Dedifferentiated amniotic fluid mesenchymal stem cell (primary cell): Measurements from ENCODE around the gene SFRP2.

Source experiments
- DNase-seq: peaks from one replicate; pipeline ENCODE4 v3.0.0-alpha.2; 2016; ENCODE audit errors: extremely low spot score

The SFRP2 gene

DNA sequence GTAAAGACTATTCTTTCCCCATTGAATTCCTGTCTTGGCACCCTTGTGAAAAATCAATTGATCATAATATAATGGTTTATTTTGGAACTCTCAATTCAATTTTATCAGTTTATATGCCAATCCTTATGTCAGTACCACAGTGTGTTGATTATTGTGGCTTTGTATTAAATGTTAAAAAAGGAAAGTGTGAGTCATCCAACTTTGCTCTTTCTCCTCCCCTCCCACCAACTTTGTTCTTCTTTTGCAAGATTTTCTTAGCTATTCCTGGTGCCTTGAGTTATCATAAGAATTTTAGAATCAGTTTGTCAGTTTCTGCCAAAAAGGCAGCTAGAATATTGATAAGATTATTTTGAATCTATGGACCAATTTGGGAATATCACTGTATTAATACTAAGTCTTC is 17.8 kb downstream of the SFRP2 start:
- DNase-seq, result no peak

DNA sequence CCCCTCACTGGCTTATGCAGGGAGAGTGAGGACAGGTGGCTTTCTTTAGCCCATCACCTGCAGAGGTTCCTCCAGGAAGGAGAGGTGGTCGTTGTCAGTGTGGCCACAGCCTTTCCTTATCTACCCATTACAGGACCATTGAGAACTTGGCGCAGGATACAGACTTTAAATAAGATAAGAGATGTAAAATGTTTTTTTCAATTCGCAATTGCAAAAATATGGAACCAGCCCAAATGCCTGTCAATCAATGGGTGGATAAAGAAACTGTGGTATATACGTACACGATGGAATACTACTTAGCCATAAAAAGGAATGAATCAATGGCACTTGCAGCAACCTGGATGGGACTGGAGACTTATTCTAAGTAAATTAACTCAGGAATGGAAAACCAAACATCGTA is 22.1 kb downstream of the SFRP2 start:
- DNase-seq, result no peak

DNA sequence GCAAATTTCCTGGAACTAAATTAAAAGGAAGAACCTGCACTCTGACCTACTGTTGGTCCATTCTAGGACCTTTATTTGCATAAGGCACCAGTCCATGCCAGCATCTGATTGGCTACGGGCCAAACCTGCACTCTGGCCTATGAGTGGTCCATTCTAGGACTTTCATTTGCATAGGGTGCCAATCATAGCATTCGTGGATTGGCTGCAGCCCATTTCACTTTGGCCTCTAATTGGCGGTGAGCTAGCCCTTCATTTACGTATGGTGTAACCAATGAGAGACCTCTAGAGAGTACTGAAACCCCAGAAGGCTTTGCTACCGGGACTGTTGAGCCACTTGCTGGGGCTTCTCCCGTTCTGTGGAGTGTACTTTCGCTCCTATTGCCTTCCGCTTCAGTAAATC is 23.0 kb downstream of the SFRP2 start:
- DNase-seq, result no peak

DNA sequence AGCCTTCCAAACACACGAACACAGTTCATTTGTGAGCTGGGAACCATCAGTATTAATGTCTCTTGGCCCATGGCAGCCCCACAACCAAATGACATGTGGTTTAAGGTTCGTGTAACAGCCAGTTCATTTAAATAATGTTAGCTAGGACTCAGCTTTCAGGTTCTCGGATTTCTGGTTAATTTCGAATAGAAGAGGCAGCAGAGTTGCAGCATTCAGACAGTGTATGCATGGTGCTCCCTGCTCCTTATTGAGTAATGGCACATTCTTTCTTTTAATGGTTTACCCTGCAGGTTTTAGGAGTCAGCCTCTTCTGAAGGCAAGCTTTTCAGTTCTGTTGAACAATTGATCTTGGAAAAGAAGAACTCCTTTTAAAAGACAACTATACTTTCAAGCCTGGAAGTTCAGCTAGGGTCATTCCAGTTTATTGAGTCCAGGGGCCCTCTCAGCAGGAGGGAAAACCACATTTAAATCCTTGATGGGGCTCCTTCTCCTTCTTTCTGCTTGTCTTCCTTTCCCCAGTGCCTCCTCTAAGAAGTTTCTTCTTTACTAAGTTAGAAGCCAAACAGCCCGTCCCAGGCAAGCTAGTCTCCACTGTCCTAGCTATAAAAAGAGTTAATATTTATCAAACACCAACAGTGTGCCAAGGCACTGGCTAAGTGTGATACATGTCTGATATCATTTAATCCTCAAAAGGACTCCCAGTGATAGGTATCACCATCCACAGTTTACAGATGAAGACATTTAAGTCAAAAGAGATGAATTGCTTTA is 24.1 kb downstream of the SFRP2 start:
- DNase-seq, result peak; percentile 39

DNA sequence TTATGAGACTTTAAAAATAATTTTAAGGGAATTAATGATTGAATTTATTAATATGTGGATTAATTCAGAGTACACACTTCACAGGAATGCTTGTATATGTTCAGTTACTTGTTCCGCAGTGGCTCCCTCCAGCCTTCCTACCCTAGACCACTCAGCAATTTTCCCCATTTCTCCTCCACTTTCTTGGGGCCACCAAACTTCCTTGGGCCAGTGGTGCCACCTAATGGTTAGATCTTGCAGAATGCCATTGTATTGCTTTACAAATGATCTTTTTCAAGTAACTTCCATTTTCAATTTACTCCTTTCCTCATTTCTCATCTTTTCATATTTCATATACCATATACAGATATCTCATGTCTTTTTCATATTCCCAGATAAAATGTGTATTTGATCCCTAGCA is 25.5 kb downstream of the SFRP2 start:
- no peak for DNase-seq

DNA sequence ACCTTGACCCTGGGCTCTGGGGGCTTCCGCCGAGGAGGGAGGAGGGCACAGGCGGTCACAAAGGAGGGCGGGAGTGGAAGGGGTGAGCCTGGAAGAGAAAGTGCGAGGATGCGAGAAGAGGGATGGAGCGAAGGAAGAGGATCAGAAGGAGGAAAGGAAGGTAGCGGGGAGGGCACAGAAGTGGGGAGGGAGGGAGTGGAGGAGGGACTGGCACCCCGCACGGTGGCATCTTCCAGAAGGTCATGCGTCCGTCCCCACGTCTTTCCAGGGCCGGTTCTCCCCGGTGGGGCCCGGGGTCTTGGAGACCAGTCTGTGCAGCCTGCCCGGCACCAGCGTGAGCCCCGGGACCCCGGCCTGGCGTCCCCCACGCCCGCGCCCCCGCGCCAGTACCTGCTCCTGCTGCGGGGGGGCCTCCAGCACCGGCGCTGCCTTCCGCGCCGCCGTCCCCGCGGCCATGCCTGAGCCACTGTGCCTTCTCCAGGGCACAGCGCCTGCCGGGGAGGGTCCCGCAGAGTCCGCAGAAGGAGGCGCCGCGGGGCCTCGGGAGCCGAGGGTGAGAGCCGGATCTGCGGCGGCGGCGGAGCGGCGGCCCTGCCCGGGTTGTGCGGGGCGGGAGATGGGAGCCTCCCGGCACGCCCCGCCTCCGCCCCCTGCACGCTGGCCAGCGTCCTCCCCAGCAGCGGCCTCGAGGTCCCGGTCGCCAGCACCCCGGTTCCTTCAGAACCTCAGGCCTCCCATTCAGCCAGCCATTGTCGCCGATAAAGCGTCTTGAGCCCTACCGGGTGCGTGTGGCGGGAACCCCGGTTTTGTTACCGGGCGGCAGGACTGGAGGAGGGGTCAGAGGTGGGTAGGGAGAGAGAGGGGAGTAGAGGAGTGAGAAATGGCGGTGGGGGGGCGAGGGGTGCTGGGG is 29.2 kb downstream of the SFRP2 start, which contains the start of gene RNF175:
Gene RNF175, minus strand, starts transcription at position 618 of the 910 bp plus-strand sequence. Its CDS starts 162 bp downstream, at position 456.
- DNase-seq, result no peak

- DNase-seq, result no peak
These were observed 30.0 kb downstream of the SFRP2 start for GRCh38 chr4:153758688-153759406.

- DNase-seq, result no peak
These were observed 30.7 kb downstream of the SFRP2 start for GRCh38 chr4:153758136-153758535.

- DNase-seq, result no peak
These were observed 31.5 kb downstream of the SFRP2 start for GRCh38 chr4:153757407-153757806.

DNA sequence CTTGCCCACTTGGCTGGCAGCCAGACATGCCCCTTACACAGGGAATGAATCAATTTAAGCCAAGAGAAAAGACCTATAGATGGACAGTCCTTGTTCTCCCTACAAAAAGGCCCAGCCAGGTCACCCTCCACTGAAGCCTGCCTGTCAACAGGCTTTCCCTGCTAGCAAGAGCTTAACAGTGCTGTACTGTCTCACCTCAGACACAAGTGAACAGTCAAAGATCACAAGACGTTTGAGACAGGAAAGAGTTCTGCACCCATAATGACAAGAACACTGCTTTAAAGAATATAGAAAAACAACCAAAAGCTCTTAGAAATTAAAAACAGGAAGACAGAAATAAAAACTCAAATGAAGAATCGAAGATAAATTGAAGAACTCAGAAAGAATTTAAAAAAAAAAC is 33.7 kb downstream of the SFRP2 start:
- DNase-seq, result no peak

DNA sequence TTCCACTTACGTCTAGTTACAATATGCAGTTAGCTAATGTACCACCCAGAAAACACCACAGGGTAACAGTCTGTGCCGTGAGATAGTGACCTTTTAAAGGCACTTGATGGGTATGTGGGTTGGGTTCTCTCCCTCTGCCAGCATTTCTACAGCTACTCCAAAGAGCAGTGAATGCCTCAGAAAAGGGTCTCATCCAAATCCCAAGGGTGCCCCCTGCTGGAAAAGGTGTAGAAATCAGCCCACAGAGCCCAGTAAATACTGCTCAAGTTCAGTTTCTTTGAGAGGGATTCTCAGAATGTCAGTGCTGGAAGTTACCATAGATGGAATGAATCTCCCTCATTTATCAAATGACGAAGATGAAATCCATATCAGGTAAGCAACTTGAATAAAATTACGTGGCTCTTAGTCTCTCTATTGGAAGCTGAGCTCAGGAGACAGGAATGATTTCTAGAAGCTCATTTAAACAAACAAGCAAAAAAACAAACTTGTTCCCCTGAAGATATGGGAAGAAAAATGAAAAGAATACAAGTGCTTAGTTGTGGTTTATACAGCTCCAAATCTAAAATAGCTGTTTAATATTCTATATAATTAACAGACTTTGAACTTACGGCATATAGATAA is 38.6 kb downstream of the SFRP2 start:
- DNase-seq, result peak; percentile 87

GRCh38 chr4:153748378-153748777 is 40.5 kb downstream of the SFRP2 start:
- peak; percentile 71 for DNase-seq

DNA sequence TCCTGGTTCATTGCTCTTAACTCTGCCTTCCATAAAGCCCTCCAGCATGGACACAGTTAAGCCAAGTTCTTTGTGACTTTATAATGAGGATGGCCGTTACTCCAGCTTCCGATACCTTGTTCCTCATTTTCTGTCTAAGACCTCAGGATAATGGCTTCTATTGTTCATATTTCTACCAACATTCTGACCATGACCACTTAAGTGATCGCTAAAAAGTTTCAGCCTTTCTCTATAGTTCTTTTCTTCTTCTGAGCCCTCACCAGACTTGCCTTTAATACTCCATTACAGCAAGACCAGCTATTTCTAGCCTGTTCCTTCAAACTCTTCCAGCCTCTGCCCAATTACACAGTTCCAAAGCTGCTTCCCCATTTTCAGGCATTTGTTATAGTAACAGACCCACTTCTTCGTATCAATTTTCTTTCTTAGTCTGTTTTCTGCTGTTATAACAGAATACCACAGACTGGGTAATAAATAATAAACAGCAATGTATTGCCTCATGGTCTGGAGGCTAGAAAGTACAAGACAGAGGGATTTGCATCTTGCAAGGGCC is 41.4 kb downstream of the SFRP2 start:
- no peak for DNase-seq

DNA sequence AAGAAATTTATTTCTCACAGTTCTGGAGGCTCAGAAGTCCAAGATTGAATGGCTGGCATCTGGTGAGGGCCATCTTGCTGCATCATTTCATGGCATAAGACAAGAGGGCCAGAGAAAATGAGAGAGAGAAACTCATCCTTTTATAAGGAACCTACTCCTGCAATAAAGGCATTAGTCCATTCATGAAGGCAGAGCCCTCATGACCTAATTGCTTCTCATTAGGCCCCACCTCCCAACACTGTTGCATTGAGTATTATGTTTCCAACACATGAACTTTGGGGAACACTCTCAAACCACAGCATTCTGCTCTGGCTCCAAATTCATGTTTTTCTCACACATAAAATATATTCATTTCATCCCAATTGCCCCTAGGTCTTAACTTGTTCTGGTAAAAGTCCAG is 43.2 kb downstream of the SFRP2 start:
- DNase-seq, result no peak

- DNase-seq, result no peak
These were observed 47.3 kb downstream of the SFRP2 start for GRCh38 chr4:153741541-153741940.

DNA sequence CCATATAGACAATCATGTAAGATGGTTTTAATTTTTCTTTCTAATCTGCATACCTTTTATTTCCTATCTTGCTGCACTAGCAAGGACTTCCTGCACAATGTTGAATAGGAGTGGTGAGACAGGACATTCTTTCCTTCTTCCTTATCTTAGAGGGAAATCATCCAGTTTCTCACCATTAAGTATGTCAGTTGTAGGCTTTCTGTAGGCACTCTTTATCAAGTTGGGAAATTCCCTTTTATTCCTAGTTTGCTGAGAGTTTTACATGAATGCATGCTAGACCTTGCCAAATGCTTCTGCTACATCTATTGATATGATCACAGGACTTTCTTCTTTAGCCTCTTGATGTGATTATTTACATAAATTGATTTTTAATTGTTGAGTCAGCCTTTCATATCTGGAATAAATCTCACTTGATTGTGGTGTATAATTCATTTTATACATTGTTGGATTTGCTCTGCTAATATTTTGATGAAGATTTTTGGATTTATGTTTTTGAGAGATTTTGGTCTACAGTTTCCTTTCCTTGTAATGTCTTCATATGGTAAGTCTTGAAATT is 52.9 kb downstream of the SFRP2 start:
- no peak for DNase-seq

DNA sequence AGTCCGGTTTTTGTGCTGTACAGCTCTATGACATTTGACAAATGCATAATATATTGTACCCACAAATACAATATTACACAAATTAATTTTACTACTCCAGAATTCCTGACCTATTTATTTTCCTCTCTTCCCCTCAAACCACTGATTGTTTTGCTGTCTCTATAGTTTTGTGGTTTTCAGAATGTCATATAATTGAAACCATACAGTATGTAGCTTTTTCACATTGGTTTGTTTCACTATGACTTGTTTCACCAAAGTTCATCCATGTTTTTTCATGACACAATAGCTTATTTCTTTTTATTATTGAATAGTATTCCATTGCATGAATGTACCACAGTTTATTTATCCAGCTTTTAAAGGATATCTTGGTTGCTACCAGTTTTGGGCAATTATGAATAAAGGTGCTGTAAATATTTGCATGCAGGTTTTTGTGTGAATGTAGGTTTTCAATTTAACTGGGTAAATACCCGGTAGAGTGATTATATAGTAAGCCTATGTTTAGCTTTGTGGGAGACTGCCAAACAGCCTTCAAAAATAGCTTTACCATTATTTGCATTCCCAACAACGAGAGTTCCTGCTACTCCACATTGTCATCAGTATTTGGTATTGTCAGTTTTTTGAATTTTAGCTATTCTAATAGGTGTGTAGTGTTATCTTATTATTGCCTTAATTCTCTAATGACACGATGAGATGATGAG is 55.0 kb downstream of the SFRP2 start:
- DNase-seq, result no peak

DNA sequence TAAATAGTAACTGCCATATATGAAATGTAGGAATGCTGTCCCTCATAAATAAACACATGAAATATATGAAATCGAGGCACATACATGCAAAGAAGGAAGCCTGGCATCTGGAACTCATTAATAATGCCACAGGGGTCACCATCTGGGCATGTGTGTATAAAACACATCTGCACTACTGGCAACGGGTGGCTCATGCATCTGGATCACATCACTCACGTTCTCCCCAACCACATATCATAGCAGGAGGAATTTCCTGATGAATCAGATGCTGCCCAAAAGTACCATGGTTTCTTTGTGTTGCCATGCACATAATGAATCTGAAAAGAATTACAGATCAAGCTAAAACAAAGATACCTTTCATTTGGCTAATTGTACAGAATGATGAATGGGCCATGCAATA is 57.6 kb downstream of the SFRP2 start:
- peak; percentile 90 for DNase-seq
